HG02981 (cell line): ENCODE results near the gene SLC9A3.

Experiments
- ATAC-seq: cut with Tn5 transposase; IDR thresholded peaks from one replicate; pipeline ENCODE4 v1.9.1; 2021; ENCODE audit warnings: mild to moderate bottlenecking, moderate library complexity; ENCODE audit not compliant: unreplicated experiment

SLC9A3 gene

GRCh38 chr5:539469-540070 lies 15.3 kb upstream of the SLC9A3 start:
- ATAC-seq: no peak

GRCh38 chr5:538801-539468 lies 14.7 kb upstream of the SLC9A3 start:
- ATAC-seq: no peak

- no peak for ATAC-seq
Observed at GRCh38 chr5:538271-538771, 14.1 kb upstream of the SLC9A3 start.

GRCh38 chr5:537621-538071 lies 13.4 kb upstream of the SLC9A3 start:
- no peak for ATAC-seq

- no peak for ATAC-seq
Observed at GRCh38 chr5:537098-537497, 12.8 kb upstream of the SLC9A3 start.

GRCh38 chr5:535846-536698 lies 11.8 kb upstream of the SLC9A3 start:
- ATAC-seq: no peak

GRCh38 chr5:534743-535671 lies 10.8 kb upstream of the SLC9A3 start:
- ATAC-seq: no peak

GRCh38 chr5:533955-534742 lies 9.9 kb upstream of the SLC9A3 start:
- ATAC-seq: no peak

- no peak for ATAC-seq
Observed at GRCh38 chr5:533243-533954, 9.2 kb upstream of the SLC9A3 start.

- ATAC-seq: no peak
Observed at GRCh38 chr5:532521-533242, 8.4 kb upstream of the SLC9A3 start.

GRCh38 chr5:531749-532315 lies 7.6 kb upstream of the SLC9A3 start:
- ATAC-seq: no peak

- no peak for ATAC-seq
Observed at GRCh38 chr5:531101-531748, 7.0 kb upstream of the SLC9A3 start.

GRCh38 chr5:530001-530955 lies 6.0 kb upstream of the SLC9A3 start:
- ATAC-seq: no peak

GRCh38 chr5:528629-529511 lies 4.6 kb upstream of the SLC9A3 start:
- ATAC-seq: no peak
